Measurements from ENCODE around the gene FZD10.

DNA sequence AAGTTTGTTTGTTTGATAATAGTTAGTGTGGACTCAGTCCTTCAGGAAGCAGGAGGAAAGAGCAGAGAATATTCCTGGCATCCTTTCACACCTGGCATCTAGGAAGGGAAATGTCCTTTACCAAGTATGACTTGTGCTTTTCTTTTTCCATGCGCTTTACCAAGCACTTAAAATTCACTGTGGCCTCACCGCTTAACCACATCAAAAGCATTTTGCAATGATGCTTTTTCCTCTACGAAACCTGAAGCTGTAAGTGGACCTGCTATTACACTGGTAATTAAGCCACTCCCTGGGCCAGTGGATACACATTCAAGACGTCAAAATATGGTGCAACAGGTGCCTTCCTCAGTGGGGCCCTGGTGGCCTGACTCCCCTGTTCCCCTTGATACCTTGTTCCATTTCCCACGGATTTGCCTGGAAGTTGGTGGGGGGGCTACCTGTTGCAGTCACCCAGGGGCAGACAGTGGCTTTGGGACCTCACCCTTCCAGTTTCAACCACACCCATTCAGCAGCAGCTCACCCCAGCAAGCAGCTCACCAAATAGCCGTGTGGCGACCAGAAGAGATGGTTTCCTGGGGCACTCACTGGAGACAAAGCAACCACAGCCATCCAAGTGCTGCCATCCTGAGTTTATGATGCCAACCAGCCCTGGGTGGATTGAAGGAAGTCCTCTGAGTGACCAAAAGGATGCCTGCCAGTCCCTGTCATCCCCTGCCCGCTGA lies 14.2 kb upstream of the FZD10 start:
- TF ChIP-seq, protein P1, sequence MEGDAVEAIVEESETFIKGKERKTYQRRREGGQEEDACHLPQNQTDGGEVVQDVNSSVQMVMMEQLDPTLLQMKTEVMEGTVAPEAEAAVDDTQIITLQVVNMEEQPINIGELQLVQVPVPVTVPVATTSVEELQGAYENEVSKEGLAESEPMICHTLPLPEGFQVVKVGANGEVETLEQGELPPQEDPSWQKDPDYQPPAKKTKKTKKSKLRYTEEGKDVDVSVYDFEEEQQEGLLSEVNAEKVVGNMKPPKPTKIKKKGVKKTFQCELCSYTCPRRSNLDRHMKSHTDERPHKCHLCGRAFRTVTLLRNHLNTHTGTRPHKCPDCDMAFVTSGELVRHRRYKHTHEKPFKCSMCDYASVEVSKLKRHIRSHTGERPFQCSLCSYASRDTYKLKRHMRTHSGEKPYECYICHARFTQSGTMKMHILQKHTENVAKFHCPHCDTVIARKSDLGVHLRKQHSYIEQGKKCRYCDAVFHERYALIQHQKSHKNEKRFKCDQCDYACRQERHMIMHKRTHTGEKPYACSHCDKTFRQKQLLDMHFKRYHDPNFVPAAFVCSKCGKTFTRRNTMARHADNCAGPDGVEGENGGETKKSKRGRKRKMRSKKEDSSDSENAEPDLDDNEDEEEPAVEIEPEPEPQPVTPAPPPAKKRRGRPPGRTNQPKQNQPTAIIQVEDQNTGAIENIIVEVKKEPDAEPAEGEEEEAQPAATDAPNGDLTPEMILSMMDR (conservative IDR thresholded peaks at IDR 0.05; ENCODE audit: low read depth in 2 of 2) = no peak
- TF ChIP-seq EZH2 (IDR thresholded peaks at IDR 0.05; ENCODE audit: low read depth, unreplicated experiment) (no peak), POLR2AphosphoS5 (IDR thresholded peaks at IDR 0.05; ENCODE audit: low read depth) (no peak), EZH2phosphoT487 (IDR thresholded peaks at IDR 0.05; ENCODE audit: unreplicated experiment) (no peak), CREB1 (CRISPR knock-in tag; IDR thresholded peaks at IDR 0.05; ENCODE audit: low read depth) (no peak), NANOG (IDR thresholded peaks at IDR 0.05; ENCODE audit: borderline replicate concordance) (no peak), STAT1 (IDR thresholded peaks at IDR 0.05; ENCODE audit: unreplicated experiment) (no peak), ZNF331 (CRISPR knock-in tag; IDR thresholded peaks at IDR 0.05; ENCODE audit: low read depth) (no peak), ZNF114 (CRISPR knock-in tag; IDR thresholded peaks at IDR 0.05) (no peak), JUNB (IDR thresholded peaks at IDR 0.05; ENCODE audit: unreplicated experiment) (no peak)
- TF ChIP-seq, protein P2, sequence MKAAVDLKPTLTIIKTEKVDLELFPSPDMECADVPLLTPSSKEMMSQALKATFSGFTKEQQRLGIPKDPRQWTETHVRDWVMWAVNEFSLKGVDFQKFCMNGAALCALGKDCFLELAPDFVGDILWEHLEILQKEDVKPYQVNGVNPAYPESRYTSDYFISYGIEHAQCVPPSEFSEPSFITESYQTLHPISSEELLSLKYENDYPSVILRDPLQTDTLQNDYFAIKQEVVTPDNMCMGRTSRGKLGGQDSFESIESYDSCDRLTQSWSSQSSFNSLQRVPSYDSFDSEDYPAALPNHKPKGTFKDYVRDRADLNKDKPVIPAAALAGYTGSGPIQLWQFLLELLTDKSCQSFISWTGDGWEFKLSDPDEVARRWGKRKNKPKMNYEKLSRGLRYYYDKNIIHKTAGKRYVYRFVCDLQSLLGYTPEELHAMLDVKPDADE (IDR thresholded peaks at IDR 0.05) = no peak
- TF ChIP-seq, protein P3, sequence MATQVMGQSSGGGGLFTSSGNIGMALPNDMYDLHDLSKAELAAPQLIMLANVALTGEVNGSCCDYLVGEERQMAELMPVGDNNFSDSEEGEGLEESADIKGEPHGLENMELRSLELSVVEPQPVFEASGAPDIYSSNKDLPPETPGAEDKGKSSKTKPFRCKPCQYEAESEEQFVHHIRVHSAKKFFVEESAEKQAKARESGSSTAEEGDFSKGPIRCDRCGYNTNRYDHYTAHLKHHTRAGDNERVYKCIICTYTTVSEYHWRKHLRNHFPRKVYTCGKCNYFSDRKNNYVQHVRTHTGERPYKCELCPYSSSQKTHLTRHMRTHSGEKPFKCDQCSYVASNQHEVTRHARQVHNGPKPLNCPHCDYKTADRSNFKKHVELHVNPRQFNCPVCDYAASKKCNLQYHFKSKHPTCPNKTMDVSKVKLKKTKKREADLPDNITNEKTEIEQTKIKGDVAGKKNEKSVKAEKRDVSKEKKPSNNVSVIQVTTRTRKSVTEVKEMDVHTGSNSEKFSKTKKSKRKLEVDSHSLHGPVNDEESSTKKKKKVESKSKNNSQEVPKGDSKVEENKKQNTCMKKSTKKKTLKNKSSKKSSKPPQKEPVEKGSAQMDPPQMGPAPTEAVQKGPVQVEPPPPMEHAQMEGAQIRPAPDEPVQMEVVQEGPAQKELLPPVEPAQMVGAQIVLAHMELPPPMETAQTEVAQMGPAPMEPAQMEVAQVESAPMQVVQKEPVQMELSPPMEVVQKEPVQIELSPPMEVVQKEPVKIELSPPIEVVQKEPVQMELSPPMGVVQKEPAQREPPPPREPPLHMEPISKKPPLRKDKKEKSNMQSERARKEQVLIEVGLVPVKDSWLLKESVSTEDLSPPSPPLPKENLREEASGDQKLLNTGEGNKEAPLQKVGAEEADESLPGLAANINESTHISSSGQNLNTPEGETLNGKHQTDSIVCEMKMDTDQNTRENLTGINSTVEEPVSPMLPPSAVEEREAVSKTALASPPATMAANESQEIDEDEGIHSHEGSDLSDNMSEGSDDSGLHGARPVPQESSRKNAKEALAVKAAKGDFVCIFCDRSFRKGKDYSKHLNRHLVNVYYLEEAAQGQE (IDR thresholded peaks at IDR 0.05; ENCODE audit: unreplicated experiment) = no peak

Measured in GM23338 (cell line).